Stimulated activated CD4-positive, alpha-beta T cell treated with anti-CD3 and anti-CD28 coated beads, Interleukin-12 subunit alpha, Interleukin-12 subunit beta, amount 100 ng/mL, for 24 hours (primary cell): ENCODE data around the gene UQCR10.

ENCODE experiments used
- DNase-seq, 2 experiments: peaks; one replicate each; pipeline ENCODE4 v3.0.0-alpha.2; 2020; ENCODE audit warnings: low read depth in 2 of 2

UQCR10 gene

DNA sequence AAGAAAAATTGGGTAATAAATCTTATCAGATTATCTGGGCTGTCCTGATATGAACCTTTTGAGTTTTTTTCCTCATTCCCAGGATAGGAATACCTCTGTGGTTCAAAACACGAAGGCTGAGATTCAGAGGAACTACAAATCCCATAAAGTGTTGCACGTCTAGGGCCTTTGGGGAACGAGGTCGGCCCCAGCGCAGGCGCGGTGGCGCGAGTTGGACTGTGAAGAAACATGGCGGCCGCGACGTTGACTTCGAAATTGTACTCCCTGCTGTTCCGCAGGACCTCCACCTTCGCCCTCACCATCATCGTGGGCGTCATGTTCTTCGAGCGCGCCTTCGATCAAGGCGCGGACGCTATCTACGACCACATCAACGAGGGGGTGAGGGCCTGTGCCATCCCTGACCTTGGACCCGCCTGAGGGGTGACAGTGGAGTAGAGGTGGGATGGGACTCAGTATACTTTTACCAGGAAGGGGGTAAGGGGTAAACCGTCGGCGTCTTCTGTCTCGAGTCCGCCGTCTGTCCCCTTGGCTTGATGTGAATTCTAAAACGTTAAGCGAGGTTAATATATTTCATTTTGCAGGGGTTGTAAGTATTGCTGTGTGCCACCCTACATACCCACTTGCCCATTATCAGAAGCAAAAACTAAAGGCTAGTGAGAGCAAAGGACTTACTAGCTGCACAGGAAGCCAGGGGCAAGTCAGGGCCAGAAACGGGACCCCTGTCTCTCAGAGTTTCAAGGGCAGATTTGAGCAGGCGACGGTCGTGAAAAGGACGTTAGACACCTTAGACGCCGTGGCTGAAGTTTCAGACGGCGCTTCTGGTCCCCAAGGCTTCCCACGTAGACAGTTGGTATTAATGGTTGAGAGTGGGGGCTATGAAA, at the start of gene UQCR10:
TSS of gene UQCR10 (plus strand) at position 199 of the 881 bp plus-strand sequence. CDS start at position 229, 30 bp downstream.
- peak; percentile 79 to 89 for DNase-seq

DNA sequence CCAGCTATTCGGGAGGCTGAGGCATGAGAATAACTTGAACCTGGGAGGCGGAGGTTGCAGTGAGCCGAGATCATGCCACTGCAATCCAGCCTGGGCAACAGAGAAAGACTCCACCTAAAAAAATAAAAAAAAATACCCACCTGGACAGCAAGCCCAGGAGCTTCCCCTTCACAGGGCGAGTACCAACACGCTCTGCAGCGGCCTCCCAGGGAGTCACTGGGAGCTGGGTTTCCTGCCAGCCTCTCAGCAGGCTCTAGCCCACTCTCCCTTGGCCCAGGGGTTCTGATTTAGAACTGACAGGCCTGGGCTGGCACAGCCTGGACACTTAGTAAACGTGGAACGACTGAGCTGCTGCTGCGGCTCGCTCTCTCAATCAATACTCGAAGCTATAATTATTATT, 49.4 kb upstream of the UQCR10 start:
- DNase-seq, result no peak

DNA sequence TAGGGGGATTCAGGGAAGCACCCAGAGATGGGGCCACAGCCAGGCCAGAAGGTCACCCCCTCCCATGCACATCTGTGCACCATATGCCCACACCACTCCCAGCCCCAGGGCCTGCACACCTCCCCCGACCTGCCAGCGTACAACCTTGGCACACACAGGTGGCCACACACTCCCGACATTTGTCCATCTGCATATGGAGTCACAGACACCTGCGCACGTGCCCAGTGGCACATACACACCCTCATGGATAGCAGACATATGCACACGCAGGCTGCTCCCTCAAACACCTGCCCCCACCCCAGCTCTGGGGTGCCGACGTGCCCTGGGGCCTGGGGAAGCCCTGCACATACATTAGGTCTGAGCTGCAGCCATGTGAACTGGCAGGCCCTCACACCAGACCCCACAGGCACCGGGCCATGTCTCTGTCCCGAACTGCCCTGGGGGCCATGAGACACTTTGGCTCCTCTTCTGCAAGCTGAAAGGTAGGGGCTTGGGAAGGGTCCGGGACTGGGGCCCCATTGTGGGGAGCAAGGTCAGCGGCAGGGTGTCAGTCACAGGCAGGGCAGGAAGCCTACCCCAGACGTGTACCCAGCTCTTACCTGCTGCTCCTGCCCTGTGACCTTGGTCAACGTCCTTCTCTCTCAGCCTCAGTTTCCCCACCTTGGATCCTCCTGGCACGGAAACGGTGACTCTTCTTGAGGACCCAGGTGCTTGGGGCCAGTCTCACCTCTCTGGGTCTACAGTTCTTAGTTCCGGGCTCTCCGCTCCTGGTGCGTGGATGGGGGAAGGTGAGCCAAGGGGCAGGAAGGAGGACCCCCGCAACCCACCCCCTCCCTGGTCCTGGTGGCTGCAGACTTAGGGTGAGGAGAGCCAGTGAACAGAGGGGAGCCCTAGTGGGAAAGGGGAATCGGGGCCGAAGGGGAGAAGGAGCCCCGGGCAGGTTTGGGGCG, 47.9 kb upstream of the UQCR10 start:
- no peak for DNase-seq

DNA sequence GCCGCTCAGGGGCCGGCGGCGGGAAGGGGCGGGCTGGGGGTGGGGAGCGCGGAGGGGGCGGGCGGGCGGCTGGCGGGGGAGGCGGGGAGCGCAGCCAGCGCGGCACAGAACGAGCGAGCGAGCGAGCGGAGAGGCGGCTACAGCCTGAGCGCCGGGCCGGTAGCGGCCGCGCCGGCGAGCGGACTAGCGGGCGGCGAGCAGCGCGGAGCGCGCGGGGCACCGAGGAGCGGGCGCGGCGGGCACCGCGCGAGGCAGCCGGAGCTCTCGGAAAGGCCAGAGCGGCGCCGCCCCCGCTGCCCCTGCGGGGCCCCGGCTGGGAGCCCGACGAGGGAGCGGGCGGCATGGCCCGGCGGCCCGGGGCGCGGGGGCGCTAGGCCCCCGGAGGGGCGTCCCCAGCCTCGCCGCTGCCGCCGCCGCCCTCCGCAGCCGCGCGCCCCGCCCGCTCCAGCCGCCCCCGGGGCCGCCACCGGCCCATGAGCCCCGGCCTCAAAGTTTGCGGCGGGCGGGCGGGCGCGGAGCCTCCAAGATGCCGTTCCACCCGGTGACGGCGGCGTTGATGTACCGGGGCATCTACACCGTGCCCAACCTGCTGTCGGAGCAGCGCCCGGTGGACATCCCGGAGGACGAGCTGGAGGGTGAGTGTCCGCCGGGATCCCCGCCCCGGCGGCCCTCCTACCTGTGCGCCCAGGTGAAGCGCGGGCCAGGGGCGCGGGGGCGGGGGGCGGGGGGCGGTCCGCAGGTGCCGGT, 47.1 kb upstream of the UQCR10 start, which contains the start of gene CABP7:
TSS of gene CABP7 (plus strand) at position 105 of the 747 bp plus-strand sequence. CDS start at position 527, 422 bp downstream.
- DNase-seq, result no peak

DNA sequence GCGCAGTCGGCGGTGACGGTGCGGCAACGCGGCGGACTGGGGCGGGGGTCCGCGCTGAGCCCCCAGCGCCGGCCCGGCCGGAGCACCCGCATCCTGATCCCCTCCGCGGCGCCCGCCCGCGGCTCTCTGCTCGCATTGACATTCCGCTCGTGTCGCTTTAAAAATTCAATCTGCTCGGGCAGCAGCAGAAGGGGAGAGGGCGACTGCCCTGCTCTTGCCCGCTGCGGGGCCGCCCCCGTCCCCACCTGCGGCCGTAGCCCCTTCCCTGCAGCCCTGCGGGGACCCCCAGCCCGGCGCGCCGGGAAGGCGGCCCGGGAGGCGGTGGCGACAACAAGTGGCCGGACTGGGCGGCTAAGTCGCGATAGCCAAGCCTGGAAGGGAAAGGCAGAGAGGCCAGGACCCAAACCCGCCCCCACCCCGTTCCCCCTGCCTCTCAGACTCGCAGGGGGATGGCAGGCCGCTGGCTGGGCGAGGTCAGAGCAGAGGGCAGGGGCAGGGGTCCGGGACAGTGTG, 46.3 kb upstream of the UQCR10 start:
- no peak for DNase-seq

DNA sequence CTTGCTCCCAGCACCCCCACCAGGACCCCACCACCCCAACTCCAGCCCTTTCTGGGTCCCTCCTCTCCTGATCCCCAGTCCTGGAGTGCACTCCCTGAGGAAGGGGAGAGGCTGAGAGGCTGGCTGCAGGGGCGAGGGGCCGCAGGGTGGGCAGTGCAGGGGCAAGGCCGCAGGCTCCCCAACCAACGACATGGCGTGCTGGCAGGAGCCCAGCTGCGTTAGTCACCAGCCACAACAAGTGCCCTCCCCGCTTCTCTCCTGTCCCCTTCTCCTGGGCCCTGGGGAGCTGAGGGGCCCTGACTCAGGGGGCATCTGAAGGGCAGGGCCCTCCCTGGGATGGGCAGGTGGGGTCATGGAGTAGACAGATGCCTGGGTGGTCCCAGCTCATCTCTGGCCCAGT, 45.0 kb upstream of the UQCR10 start:
- DNase-seq, result no peak

DNA sequence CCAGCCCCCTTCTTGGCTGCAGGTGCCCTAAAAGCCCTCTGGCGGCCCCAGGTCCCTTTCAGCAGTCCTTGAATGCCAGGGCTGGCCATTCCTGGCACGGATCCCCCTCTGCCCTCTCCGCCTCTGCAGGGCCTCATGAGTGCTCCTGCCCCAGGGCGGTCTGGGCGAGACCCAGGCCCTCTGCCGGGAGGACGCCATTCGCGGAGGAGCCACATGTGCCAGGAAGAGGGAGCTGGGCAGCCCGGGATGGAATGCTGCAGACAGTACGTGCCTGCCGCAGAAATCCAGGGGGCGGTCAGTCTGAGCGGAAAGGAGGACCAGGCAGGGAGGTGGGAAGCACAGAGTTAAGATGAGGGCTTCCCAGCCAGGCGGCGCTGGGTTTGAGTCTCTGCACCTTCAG, 44.6 kb upstream of the UQCR10 start:
- no peak for DNase-seq

DNA sequence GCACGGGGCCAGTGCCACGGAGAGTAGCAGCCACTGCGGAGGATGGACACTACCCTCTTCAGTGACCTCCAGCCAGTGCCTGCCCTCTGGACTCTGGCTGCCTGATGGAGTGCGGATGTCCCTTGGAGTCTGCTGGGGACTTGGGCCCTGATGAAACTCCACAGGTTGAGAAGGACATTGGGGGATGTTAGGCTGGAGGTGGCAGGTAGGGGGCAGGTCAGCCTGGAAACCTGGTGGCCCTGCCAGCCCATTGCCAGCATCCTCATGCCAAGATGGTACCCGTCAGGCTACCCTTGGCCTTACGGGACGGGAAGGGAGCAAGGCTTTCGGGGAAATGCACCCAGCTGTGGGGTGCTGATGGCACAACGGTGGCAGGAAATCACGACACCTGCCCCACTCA, 43.4 kb upstream of the UQCR10 start:
- no peak for DNase-seq

DNA sequence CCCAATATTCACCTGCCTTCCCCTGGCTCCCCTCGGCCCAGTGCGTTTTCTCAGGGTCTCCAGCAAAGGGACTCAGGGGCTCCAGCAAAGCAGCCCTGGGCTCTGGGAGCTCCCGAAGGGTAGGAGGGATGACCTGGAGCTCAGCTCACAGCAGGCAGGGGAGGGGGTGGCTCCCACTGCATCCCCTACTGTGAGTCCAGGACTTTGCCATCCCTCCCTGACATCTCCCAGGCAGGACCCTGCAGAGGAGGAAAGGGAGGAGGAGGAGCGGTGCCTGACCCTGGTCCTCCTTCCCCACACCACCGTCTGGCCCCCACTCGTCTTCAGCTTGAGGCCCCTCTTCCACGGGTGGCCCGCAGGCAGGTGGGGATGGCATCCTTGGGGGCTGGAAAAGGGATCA, 42.3 kb upstream of the UQCR10 start:
- DNase-seq, result no peak

DNA sequence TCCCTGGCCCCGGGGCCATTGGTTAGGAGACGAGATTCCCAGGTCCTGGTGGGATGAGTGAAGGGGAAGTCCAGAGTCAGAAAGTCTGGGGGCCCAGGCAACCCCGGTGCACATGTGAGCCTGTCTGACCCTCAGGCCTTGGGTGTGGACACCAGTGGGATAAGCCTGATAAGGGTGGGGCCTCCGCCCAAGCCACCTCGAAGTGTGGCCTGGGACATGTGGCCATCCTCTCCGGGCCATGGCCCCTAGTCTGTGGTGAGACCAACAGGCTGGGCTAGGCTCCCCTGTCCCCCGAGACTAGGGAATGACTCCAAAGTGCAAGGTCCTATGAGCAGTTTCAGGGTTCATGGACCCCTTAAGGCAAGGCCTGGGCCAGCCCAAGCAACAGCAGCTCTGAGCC, 41.1 kb upstream of the UQCR10 start:
- no peak for DNase-seq

DNA sequence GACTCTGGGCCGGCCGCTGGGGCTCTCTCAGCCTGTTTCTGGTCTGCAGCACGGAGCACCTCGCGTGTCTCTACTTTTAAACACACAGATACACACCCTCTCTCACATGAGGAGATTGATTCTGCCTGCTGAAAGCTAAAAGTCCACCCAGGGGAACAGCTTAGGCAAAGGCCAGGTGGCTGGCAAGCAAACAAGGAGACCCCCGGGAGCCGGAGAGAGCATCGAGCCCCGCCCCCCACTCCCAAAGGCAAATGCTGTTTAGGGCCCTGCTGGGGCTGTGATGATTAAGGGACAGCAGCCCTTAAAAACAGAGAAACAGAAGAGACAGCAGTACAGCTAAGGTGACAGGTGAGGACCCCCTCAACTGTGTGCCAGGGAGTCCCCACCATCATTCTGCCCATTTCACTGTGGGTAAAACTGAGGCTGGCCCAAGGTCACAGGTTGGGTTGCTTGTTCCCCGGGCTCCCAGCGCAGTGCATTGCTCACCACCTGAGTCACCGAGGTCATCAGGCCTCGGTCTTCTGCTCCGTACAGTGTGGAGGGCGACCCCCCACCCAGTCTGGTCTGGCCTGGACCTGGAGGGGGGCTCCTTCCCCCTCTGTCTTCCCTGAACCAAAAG, 40.5 kb upstream of the UQCR10 start:
- no peak for DNase-seq

DNA sequence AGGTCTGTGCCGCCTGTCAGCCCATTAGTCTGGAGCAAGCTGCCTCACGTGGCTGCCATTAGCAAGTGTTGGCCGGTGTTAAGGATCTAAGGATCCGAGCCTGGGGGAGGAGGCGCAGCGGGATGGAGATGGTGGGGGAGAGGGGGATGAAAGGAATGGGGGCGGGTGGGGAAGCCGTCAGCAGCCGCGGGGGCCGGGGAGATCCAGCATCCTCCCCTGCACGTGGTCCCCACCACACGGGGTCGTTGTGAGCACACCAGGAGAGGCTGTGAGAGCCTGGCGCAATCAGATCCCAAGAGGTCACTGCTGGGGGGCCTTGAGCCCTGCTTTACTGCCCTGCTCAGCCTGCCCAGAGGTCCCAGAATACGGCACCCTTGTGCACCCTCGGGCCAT, 40.0 kb upstream of the UQCR10 start:
- peak in 1 of 2 experiments; percentile 20 for DNase-seq

DNA sequence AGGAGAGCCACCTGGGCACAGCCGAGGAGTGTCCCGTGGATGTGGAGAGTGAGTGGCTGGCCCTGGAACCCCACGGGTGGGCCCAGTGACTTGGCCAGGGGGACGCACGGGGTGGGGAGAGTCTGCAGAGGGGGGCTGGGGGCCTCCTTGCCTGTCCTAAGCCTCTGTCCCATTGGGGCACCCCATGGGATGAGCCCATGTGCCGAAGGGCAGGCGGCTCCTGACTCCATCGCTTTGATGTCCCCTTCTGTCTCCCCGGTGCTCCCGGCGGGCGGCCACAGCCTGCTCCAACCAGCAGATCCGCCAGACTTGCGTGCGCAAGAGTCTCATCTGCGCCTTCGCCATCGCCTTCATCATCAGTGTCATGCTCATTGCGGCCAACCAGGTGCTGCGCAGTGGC, 38.0 kb upstream of the UQCR10 start:
- no peak for DNase-seq

DNA sequence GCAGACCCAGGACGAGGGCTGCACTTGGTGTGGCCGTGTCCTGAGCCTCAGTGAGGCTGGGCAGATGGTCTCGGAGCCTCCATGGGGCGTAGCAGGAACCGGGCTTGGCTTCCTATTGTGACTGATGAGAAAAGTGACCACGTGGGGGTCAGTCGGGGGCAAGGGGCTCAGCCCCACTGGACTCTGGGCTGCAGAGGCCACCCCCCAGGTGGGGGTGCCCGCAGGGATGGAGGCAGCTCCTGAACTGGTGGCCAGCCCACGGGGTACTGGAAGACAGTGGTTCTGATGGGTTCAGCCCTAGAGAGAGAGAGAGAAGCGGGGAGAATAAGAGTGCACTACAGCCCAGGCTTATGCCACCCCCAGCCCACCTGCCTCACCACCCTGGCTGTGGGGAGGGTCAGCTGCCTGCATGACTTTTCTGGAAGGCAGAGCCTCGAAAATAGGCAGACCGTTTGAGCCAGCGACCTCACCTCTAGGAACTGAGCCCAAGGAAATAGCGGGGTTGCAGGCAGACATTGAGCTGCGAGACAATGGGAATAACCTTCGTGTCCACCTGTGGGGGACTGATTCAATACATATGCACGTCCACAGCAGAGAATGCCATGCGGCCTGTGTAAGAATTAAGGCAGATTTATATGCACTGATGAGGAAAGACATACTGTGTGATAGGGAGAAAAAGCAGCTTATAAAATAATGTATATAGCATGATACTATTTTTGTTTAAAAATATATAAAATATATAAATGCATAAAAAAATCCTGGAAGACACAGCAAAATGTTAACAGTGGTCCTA, 35.9 kb upstream of the UQCR10 start:
- DNase-seq, result no peak

DNA sequence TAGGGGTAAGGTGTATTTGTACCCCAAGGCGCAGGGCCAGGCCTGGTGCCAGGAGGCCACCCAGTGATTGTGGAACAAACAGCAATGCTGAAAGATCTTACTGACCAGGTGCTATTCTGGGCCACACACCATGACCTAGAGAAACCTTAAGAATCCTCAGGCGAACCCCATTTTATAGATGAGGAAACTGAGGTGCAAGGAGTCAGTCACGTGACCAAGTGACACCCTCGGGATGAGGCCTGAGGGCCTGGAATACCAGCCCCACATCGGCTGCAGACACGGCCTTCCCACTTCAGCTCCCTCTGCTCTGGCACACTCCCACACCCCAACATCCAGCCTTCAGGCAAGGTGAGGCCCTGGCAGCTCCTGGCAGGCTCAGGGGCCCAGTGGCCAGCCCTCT, 34.3 kb upstream of the UQCR10 start:
- DNase-seq, result no peak

DNA sequence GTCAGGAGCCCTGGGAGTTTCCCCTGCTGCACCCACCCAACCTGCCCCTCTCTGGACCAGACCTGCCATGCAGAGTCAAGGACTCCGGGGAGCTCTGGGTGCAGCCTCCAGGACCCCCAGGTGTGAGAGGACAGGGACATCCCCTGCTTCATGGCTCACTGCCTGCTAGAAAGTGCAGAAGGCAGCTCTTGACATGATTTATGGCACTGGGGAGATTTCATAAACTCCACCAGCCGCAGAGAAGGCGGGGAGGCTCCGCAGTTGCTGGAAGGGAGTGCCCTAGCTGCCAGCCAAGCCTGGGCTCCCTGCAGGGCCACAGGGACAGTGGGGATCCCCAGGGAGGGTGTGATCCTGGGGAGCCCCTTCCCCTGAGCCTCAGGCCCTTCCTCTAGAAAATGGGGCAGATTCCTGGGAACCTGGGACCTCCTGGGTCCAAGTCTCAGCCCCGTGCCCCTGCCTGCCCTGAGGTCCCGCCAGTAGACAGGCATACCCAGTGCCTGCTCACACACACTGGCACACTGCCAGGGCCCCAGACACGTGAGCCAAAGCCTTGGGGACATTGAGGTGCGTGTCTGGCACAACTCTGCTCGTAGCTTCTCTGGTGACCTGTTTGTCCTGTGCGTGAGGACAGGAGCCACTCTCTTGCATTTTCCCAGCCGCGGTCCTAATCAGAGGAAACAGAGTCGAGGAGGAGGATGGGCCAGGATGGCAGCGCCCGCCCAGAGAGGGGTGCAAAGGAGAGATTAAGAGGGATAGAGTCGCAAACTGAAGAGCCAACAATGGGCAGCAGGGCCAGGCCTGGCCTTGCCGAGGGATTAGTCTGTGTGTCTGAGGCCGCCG, 33.6 kb upstream of the UQCR10 start:
- DNase-seq, result no peak

DNA sequence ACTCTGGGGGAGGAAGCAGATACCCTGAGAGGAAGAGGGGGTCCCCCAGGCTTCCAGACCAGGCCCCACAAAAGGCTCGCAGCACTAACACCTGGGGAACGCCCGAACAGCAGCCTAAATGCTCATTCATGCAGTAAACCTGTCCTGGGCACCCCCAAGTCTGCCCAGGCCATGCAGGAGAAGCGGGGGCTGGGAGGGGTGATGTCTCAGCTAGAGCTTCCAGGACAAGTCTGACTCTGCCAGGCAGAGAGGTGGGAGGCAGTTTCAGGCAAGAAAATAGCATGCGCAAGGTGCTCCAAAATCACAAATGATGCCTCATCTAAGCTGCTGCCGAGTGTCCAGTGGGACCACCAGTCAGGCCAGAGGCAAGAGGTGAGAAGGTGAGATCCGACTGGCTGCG, 32.8 kb upstream of the UQCR10 start:
- DNase-seq, result no peak

DNA sequence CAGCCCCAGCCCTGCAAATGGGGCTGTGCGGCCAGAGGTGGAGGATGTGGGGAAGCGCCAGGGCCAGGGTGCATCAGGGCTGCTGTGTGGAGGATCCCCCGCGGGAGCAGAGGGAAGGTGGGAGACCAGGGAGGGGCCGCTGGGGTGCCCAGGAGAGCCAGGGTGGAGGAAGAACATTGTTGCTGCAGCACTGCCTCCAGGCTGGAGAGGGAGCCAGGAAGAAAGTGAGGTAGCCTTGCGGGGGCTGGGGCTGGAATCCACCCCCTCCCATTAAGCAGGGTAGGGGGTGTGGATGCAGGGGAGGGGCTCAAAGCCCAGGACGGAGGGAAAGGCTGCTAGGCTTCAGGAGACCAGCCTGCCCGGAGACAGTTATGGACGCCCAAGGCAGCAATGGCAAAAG, 32.3 kb upstream of the UQCR10 start:
- no peak for DNase-seq

DNA sequence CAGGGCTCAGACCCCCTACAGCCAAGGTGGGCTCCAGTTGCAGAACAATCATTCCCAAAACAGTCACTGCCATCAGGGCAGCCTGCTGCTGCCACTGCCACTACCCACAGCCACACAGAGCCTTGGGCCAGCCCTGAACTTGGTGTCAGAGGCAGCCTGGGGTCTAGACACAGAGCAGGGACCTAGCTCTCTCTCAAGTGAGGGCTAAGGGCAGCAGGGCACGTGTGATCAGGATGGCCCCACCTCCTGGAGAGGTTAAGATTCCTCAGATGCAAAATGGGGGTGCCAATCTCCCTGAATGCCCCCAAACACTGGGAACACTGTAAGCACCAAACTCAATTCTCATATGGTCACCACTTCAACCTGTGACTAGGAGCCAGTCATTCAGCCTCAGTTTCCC, 31.8 kb upstream of the UQCR10 start:
- DNase-seq, result no peak
